K562 (cell line): ENCODE data around the gene GNAL. TPM values are rescaled to one million over a fixed set of nuclear protein-coding genes. Genes with fewer than 3 reads are reported as not detected.

ENCODE experiments used
- ATAC-seq: fragments of 200-7000 bp; cut with Tn5 transposase; 3 replicates; pipeline ENCODE4 v1.9.1; 2020; ENCODE audit warnings: moderate library complexity
- BruUV-seq: library from RNA; stranded (reverse); fragments of 400-500 nt; replicated peaks from 2 replicates; lab custom pipeline; 2021; lab: Mats Ljungman, UMichigan
- CTCF ChIA-PET: fragments of 300-600 bp; formaldehyde crosslinking; extraction: SDS; loops from one replicate; lab custom pipeline; 2021; ENCODE audit warnings: low intra/inter-chr PET ratio; lab: Yijun Ruan, JAX
- POLR2A ChIA-PET: fragments of 300-600, 350-650 bp; sonication (Branson Sonifier 250); formaldehyde crosslinking; extraction: SDS; loops from one replicate; lab custom pipeline; 2021; ENCODE audit warnings: antibody characterized with exemption, inconsistent platforms; lab: Yijun Ruan, JAX
- DNase-seq, 4 experiments: peaks; one replicate each; pipeline versions ENCODE4 v3.0.0 to v3.0.0-alpha.2; 2011 to 2018; ENCODE audit warnings: low spot score in 3 of 4, mixed read lengths in 3 of 4; ENCODE audit errors: extremely low read depth in 1 of 4
- FAIRE-seq: peaks from 2 replicates; lab custom pipeline; 2011; peaks lifted over from hg19 to GRCh38; lab: Jason Lieb, UNC
- H2AFZ ChIP-seq: 2 replicates; pipeline ENCODE4 v1.6.0; 2011; ENCODE audit warnings: low read depth, low read length, control low read depth, inconsistent platforms
- H3K27ac ChIP-seq: fragments of 200-600 bp; 3 replicates; pipeline ENCODE4 v1.8.0; 2011; ENCODE audit warnings: low read depth, mild to moderate bottlenecking, control low read depth, inconsistent platforms, low read length, moderate library complexity, mixed read lengths; ENCODE audit errors: extremely low read depth
- H3K27me3 ChIP-seq, 2 experiments: fragments of 300-600 bp in 1 of 2; 2 replicates in 1 of 2; 3 replicates in 1 of 2; pipeline versions ENCODE4 v1.6.0 to v1.8.0; 2011; ENCODE audit warnings: inconsistent platforms in 2 of 2, low read length in 2 of 2, mild to moderate bottlenecking in 1 of 2, mixed read lengths in 1 of 2, moderate library complexity in 1 of 2; ENCODE audit not compliant: control insufficient read depth in 2 of 2, insufficient read depth in 2 of 2
- H3K36me3 ChIP-seq: fragments of 300-600 bp; 3 replicates; pipeline ENCODE4 v1.8.0; 2011; ENCODE audit warnings: mild to moderate bottlenecking, low read length, inconsistent platforms; ENCODE audit not compliant: control insufficient read depth, insufficient read depth
- H3K4me1 ChIP-seq, 2 experiments: fragments of 200-600 bp in 1 of 2; replicated peaks in 1 of 2; 2 replicates in 1 of 2; 3 replicates in 1 of 2; pipeline versions ENCODE4 v1.5.1 to v1.8.0; 2011; ENCODE audit warnings: inconsistent platforms in 2 of 2, low read length in 2 of 2, mild to moderate bottlenecking in 1 of 2, mixed read lengths in 1 of 2, moderate library complexity in 1 of 2; ENCODE audit not compliant: control insufficient read depth in 2 of 2, insufficient read depth in 2 of 2
- H3K4me2 ChIP-seq: 2 replicates; pipeline ENCODE4 v1.6.1; 2011; ENCODE audit warnings: low read length, control low read depth, inconsistent platforms, mixed read lengths; ENCODE audit not compliant: insufficient read depth
- H3K4me3 ChIP-seq: fragments of 200-600 bp; sonication (generic), shearing (Covaris generic); 2 replicates; pipeline ENCODE4 v1.5.1; 2016; ENCODE audit warnings: control low read depth, inconsistent platforms
- H3K79me2 ChIP-seq: fragments of 200-600 bp; 3 replicates; pipeline ENCODE4 v1.8.0; 2011; ENCODE audit warnings: low read length, inconsistent platforms; ENCODE audit not compliant: control insufficient read depth, insufficient read depth
- H3K9ac ChIP-seq, 2 experiments: 2 replicates each; pipeline versions ENCODE4 v1.6.0 to v1.6.1; 2011; ENCODE audit warnings: low read depth in 2 of 2, low read length in 2 of 2, control low read depth in 1 of 2, inconsistent platforms in 1 of 2, mild to moderate bottlenecking in 1 of 2, mixed read lengths in 1 of 2; ENCODE audit not compliant: insufficient read depth in 1 of 2
- H3K9me1 ChIP-seq: one replicate; pipeline ENCODE4 v1.6.0; 2011; ENCODE audit warnings: inconsistent platforms, mild to moderate bottlenecking, low read length, moderate library complexity; ENCODE audit not compliant: control insufficient read depth, insufficient read depth
- H3K9me3 ChIP-seq: replicated peaks from 2 replicates; pipeline ENCODE4 v1.5.1; 2011; ENCODE audit warnings: low read depth, low read length, inconsistent platforms; ENCODE audit not compliant: control insufficient read depth, insufficient read depth
- H4K20me1 ChIP-seq: replicated peaks from 2 replicates; pipeline ENCODE4 v1.6.1; 2011; ENCODE audit warnings: low read length, inconsistent platforms, mixed read lengths; ENCODE audit not compliant: control insufficient read depth, insufficient read depth
- ARID1B ChIP-seq: fragments of 450-650 bp; IDR thresholded peaks from 2 replicates; pipeline ENCODE4 v1.6.1; 2016; ENCODE audit warnings: antibody characterized with exemption, mild to moderate bottlenecking, inconsistent platforms
- DNMT1 ChIP-seq: fragments of 450-650 bp; IDR thresholded peaks from 2 replicates; pipeline ENCODE4 v1.6.1; 2016; ENCODE audit warnings: antibody characterized with exemption, mild to moderate bottlenecking
- ERF ChIP-seq: fragments of 450-650 bp; formaldehyde crosslinking; IDR thresholded peaks from 2 replicates; pipeline ENCODE4 v1.4.0; 2020; ENCODE audit warnings: mild to moderate bottlenecking, mixed read lengths
- HCFC1 ChIP-seq: IDR thresholded peaks from 2 replicates; pipeline ENCODE4 v1.6.1; 2012; ENCODE audit warnings: low read depth, low read length, improper control_type of control experiment
- SNRNP70 ChIP-seq: fragments of 200-400 bp; formaldehyde crosslinking; optimal IDR thresholded peaks from 2 replicates; pipeline ENCODE3; 2017; ENCODE audit warnings: low read depth, low read length
- WHSC1 ChIP-seq: IDR thresholded peaks from one replicate; pipeline ENCODE4 v1.6.1; 2012; ENCODE audit warnings: low read length, control low read depth, inconsistent platforms
- XRCC4 ChIP-seq: IDR thresholded peaks from one replicate; pipeline ENCODE4 v1.6.1; 2011; ENCODE audit not compliant: insufficient read depth, insufficient read length; ENCODE audit errors: extremely low read depth
- ZNF778 ChIP-seq: fragments of 450-650 bp; formaldehyde crosslinking; IDR thresholded peaks from 2 replicates; pipeline ENCODE4 v1.4.0; 2020; ENCODE audit warnings: mild to moderate bottlenecking, moderate library complexity
- WGBS: fragments of 100-300 bp; shearing (Covaris generic); methylation state at CpG from one replicate; pipeline ENCODE4 v1.1.6; 2016; ENCODE audit warnings: low coverage, mixed read lengths; ENCODE audit not compliant: insufficient coverage; ENCODE audit errors: missing lambda C conversion rate; 5-methylcytosine and 5-hydroxymethylcytosine counted together
- in situ Hi-C: fragments of 300-500 bp; cut with MboI; formaldehyde crosslinking; loops from 4 replicates; pipeline ENCODE4 v1.15.0; 2018; ENCODE audit warnings: inconsistent platforms, mixed read lengths
- intact Hi-C: fragments of 100-400 bp; cut with micrococcal nuclease; formaldehyde crosslinking; loops from 2 replicates; pipeline ENCODE4 v1.14.2; 2022
- polyA plus RNA-seq, 8 experiments: library from polyadenylated mRNA; depleted of rRNA in 4 of 8; stranded (reverse) in 5 of 8; unstranded in 3 of 8; fragments of >200 nt; fragmentation: Nextera tagmentation in 2 of 8; fragmentation: Illumina TruSeq in 1 of 8; extraction: Ambion mirVana in 2 of 8; extraction: Trizol in 1 of 8; gene quantifications; 2 replicates each; pipeline versions ENCODE4 v1.2.1 to v1.2.3, GENCODE V29; 2011 to 2014; ENCODE audit warnings: inconsistent platforms in 1 of 8, missing spikeins in 1 of 8
- total RNA-seq, 7 experiments: library from RNA; depleted of rRNA in 6 of 7; stranded (reverse); fragments of >200 nt in 6 of 7; fragmentation: Illumina TruSeq in 2 of 7; extraction: Trizol in 2 of 7; gene quantifications; 2 replicates each; pipeline versions ENCODE4 v1.2.1 to v1.2.3, GENCODE V29; 2011 to 2021; ENCODE audit warnings: low replicate concordance in 1 of 7
- TF ChIP-seq, protein P1 (sequence below): sonication (generic); formaldehyde crosslinking; IDR thresholded peaks from 2 replicates; pipeline ENCODE4 v1.8.0; 2023; ENCODE audit warnings: mild to moderate bottlenecking, missing genetic modification reagents
- TF ChIP-seq, protein P2 (sequence below): fragments of 250-450 bp; sonication (Bioruptor Pico); IDR thresholded peaks from 2 replicates; pipeline ENCODE4 v1.4.0; 2020; ENCODE audit warnings: mild to moderate bottlenecking, moderate library complexity, borderline replicate concordance
- TF ChIP-seq, protein P3 (sequence below): fragments of 250-450 bp; sonication (Bioruptor Pico); IDR thresholded peaks from 2 replicates; pipeline ENCODE4 v1.8.0; 2021; ENCODE audit warnings: moderate library complexity, mild to moderate bottlenecking, inconsistent platforms
- TF ChIP-seq, protein P4 (sequence below): fragments of 450-650 bp; IDR thresholded peaks from one replicate; pipeline ENCODE4 v1.6.1; 2018; ENCODE audit warnings: mild to moderate bottlenecking, moderate library complexity; ENCODE audit not compliant: partially characterized antibody

The GNAL gene
- total and polyA plus RNA-seq, 9 of the 15 experiments (the other 6 are each of a cell fraction or from before 2014, with no cell fraction given): under 0.01 to 0.10 (median 0.01) TPM; not detected in 5

DNA sequence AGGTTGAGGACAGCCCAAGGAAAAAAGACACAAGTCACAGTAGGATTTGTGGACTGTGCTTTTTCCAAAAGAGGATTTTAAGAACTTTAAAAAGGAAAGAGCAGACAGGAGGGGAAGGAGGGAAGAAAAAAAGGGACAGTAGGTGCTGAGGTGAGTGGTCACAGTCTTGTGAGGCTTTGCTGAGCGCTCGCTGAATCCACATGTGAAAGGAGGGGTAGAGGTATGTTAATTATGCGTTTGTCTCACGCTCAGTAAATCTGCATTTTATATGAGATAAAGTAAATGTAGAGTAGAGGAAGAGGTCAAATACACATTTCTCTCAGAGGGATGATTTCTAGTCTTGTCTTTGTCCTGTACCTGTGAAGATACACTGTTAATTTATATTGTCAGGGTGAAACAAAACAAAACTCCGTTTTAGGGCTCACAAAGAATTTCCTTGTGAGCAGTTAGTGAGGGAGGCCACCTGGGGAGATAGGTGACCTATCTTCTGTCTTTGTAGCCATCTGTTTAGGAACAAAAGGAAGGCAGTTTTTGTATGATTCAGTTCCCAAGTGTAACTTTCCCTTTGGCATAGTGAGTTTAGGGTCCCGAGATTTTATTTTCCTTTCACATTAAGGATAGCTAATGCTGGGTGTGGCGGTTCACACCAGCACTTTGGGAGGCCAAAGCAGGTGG, 25.3 kb downstream of the GNAL start:
- CTCF ChIA-PET: no interaction called here
- Histone ChIP-seq H3K27me3 (peaks cover 2 to 3% of the 10 kb centered on the region in 2 experiments; a peak in 1 of 5 replicates), H4K20me1 (no peaks in the 10 kb centered on the region), H3K4me1 (peaks cover 0 to 5% of the 10 kb centered on the region in 2 experiments; a peak in 1 of 5 replicates), H3K4me3 (no peak overlapping the region), H3K79me2 (no peaks in the 10 kb centered on the region), H3K9me3 (no peaks in the 10 kb centered on the region), H2AFZ (no peak overlapping the region), H3K9me1 (no peaks in the 10 kb centered on the region), H3K27ac (no peak overlapping the region), H3K9ac (no peak overlapping the region), H3K4me2 (no peak overlapping the region), H3K36me3 (no peaks in the 10 kb centered on the region)
- WGBS: 1% methylated on average over 5 of the region's 7 CpGs
- POLR2A ChIA-PET: interaction anchor here (0.6 kb wide), 1 partner anchor 53 kb away, joined by 3 read pairs; no protein-coding TSS in a partner anchor
- no TSS peak for BruUV-seq
- DNase-seq (no peak), ATAC-seq (no peak), FAIRE-seq (no peak)
- intact Hi-C loops: no loop called here
- in situ Hi-C loops: no loop called here
- TF ChIP-seq SNRNP70: no peak
- no peak for TF ChIP-seq DNMT1
- TF ChIP-seq, protein P1, sequence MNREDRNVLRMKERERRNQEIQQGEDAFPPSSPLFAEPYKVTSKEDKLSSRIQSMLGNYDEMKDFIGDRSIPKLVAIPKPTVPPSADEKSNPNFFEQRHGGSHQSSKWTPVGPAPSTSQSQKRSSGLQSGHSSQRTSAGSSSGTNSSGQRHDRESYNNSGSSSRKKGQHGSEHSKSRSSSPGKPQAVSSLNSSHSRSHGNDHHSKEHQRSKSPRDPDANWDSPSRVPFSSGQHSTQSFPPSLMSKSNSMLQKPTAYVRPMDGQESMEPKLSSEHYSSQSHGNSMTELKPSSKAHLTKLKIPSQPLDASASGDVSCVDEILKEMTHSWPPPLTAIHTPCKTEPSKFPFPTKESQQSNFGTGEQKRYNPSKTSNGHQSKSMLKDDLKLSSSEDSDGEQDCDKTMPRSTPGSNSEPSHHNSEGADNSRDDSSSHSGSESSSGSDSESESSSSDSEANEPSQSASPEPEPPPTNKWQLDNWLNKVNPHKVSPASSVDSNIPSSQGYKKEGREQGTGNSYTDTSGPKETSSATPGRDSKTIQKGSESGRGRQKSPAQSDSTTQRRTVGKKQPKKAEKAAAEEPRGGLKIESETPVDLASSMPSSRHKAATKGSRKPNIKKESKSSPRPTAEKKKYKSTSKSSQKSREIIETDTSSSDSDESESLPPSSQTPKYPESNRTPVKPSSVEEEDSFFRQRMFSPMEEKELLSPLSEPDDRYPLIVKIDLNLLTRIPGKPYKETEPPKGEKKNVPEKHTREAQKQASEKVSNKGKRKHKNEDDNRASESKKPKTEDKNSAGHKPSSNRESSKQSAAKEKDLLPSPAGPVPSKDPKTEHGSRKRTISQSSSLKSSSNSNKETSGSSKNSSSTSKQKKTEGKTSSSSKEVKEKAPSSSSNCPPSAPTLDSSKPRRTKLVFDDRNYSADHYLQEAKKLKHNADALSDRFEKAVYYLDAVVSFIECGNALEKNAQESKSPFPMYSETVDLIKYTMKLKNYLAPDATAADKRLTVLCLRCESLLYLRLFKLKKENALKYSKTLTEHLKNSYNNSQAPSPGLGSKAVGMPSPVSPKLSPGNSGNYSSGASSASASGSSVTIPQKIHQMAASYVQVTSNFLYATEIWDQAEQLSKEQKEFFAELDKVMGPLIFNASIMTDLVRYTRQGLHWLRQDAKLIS (CRISPR knock-in tag): no peak
- TF ChIP-seq, protein P2, sequence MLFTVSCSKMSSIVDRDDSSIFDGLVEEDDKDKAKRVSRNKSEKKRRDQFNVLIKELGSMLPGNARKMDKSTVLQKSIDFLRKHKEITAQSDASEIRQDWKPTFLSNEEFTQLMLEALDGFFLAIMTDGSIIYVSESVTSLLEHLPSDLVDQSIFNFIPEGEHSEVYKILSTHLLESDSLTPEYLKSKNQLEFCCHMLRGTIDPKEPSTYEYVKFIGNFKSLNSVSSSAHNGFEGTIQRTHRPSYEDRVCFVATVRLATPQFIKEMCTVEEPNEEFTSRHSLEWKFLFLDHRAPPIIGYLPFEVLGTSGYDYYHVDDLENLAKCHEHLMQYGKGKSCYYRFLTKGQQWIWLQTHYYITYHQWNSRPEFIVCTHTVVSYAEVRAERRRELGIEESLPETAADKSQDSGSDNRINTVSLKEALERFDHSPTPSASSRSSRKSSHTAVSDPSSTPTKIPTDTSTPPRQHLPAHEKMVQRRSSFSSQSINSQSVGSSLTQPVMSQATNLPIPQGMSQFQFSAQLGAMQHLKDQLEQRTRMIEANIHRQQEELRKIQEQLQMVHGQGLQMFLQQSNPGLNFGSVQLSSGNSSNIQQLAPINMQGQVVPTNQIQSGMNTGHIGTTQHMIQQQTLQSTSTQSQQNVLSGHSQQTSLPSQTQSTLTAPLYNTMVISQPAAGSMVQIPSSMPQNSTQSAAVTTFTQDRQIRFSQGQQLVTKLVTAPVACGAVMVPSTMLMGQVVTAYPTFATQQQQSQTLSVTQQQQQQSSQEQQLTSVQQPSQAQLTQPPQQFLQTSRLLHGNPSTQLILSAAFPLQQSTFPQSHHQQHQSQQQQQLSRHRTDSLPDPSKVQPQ (CRISPR knock-in tag): no peak
- no peak for TF ChIP-seq HCFC1
- TF ChIP-seq, protein P3, sequence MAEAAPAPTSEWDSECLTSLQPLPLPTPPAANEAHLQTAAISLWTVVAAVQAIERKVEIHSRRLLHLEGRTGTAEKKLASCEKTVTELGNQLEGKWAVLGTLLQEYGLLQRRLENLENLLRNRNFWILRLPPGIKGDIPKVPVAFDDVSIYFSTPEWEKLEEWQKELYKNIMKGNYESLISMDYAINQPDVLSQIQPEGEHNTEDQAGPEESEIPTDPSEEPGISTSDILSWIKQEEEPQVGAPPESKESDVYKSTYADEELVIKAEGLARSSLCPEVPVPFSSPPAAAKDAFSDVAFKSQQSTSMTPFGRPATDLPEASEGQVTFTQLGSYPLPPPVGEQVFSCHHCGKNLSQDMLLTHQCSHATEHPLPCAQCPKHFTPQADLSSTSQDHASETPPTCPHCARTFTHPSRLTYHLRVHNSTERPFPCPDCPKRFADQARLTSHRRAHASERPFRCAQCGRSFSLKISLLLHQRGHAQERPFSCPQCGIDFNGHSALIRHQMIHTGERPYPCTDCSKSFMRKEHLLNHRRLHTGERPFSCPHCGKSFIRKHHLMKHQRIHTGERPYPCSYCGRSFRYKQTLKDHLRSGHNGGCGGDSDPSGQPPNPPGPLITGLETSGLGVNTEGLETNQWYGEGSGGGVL (CRISPR knock-in tag): no peak
- TF ChIP-seq, protein P4, sequence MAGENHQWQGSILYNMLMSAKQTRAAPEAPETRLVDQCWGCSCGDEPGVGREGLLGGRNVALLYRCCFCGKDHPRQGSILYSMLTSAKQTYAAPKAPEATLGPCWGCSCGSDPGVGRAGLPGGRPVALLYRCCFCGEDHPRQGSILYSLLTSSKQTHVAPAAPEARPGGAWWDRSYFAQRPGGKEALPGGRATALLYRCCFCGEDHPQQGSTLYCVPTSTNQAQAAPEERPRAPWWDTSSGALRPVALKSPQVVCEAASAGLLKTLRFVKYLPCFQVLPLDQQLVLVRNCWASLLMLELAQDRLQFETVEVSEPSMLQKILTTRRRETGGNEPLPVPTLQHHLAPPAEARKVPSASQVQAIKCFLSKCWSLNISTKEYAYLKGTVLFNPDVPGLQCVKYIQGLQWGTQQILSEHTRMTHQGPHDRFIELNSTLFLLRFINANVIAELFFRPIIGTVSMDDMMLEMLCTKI: no peak
- TF ChIP-seq WHSC1: no peak
- no peak for TF ChIP-seq ZNF778
- no peak for TF ChIP-seq ARID1B
- no peak for TF ChIP-seq XRCC4
- TF ChIP-seq ERF: no peak
